Epithelial cell of esophagus (primary cell): ENCODE data around the gene C6orf89.

Experiments used
- DNase-seq: peaks from one replicate; pipeline ENCODE4 v3.0.0; 2010; ENCODE audit warnings: low read depth
- H3K4me3 ChIP-seq: 2 replicates; pipeline ENCODE4 v1.5.1; 2011; ENCODE audit warnings: mild to moderate bottlenecking, low read length, control low read depth
- TF ChIP-seq, protein P1 (sequence below): IDR thresholded peaks from 2 replicates; pipeline ENCODE4 v1.5.1; 2011; ENCODE audit warnings: low read depth, mild to moderate bottlenecking, low read length, control low read depth, inconsistent platforms; ENCODE audit not compliant: insufficient read depth; ENCODE audit errors: missing control alignments

Gene C6orf89

GRCh38 chr6:36862848-36863382 lies 22.8 kb upstream of the C6orf89 start:
- no peak for DNase-seq
- H3K4me3 ChIP-seq = no peak overlapping the region
- TF ChIP-seq, protein P1, sequence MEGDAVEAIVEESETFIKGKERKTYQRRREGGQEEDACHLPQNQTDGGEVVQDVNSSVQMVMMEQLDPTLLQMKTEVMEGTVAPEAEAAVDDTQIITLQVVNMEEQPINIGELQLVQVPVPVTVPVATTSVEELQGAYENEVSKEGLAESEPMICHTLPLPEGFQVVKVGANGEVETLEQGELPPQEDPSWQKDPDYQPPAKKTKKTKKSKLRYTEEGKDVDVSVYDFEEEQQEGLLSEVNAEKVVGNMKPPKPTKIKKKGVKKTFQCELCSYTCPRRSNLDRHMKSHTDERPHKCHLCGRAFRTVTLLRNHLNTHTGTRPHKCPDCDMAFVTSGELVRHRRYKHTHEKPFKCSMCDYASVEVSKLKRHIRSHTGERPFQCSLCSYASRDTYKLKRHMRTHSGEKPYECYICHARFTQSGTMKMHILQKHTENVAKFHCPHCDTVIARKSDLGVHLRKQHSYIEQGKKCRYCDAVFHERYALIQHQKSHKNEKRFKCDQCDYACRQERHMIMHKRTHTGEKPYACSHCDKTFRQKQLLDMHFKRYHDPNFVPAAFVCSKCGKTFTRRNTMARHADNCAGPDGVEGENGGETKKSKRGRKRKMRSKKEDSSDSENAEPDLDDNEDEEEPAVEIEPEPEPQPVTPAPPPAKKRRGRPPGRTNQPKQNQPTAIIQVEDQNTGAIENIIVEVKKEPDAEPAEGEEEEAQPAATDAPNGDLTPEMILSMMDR = peak; percentile 2

DNA sequence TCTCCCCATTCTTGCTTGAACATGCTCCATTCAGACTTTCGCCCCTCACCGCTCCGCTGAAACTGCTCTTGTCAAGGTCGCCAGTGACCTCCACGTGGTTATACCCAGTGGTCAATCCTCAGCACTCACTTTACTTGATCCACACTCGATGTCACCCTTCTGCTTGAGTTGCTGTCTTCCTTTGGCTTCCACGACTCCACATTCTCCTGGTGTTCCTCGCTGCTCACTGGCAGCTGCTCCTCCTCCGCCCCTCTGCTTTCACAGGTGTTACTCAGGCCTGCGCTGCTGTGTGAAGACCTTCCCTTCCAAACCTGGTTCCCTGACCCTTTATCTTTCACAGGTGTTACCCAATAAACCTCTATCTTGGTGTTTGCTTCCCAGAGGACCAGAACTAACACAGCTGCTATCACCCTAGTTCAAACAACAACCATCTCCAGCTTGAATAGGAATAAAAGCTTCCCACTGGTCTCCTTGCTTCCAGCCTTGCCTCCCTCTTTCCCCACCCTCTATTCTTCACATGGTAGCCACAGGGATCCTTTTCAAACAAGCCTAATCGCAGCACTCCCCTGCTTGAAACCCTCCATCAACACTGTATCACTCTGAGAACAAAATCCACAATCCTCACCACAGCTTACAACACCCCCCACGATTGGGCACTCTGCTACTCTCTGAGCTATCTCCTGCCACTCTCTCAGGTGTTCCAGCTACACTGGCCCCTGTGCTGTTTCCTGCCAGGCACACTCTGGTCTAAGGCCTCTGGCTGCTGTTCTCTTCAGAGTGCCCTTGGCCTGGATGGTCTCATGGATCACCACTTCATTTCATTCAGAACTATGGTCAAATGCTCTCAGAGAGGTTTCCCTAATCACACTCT lies 21.8 kb upstream of the C6orf89 start:
- H3K4me3 ChIP-seq = no peak overlapping the region
- TF ChIP-seq, protein P1 = no peak
- DNase-seq = no peak

DNA sequence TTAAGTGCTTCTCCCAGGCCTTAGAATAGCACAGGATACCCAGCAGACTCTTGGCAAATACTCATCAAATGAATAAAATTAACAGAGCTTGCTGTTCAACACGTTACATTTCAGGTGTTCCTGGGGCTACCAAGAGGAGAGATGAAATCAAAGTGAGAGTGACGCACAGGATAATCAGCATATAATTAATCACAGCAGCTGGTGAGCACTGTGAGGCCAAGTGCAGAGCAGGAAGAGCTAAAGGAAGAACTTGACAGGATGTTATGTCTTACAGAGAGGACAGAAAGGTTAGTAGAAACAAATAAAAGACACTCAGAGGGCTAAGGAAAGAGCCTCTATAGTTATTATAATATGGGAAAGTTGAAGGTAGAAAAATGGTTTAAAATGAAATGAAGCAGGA lies 19.9 kb upstream of the C6orf89 start:
- no peak for DNase-seq
- TF ChIP-seq, protein P1 = no peak
- H3K4me3 ChIP-seq = no peak overlapping the region

DNA sequence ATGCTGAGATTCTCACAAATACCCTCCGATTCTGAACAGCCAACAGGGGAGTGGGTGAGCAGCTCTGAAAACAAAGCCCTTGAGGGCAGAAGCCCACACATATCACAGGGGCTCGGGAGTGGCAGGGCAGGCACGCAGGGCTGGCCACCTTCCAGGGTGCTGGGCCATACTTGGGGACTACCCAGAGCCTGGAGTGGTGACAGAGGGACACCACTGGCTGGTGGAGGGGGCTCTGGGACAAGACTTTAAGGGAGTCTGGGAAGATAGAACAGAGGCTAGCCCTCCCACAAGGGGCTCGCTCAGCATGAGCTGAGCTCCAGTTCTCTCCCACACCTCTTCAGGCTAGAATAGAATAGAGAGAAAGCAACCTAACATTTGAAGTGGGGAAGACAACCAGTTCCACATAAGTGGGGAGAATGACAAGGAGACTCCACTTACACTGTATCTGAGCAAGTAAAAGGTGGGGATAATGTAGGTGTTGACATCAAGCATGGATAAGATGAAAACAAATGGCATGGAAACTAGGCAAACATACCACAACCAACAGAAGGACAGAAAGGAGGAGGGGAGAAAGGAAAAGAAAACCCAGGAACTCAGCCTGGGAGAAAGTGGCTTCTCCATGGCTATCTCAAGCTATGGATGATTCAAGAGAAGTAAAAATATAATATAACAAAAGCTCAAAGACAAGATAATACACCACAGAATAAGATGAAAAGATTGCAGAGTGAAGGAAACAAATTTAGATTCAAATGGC lies 18.1 kb upstream of the C6orf89 start:
- no peak overlapping the region for H3K4me3 ChIP-seq
- TF ChIP-seq, protein P1 = no peak
- no peak for DNase-seq

DNA sequence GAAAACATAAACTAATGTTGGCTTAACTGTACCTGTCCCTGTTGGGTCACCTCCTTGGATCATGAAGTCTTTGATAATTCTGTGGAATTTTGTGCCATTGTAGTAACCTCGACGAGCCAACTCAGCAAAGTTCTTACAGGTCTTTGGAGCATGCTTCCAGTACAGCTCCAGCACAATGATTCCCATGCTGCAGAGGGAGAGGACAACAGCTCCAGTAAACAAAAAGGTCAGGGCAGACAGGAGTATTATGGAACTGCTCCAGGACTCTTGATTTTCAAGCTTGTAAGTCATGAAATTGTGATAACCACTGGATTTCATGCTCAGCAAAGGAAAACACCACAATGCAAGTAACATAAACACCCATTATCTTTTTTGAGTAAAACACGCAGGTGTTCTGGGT lies 14.1 kb upstream of the C6orf89 start:
- TF ChIP-seq, protein P1 = no peak
- H3K4me3 ChIP-seq = no peak overlapping the region
- DNase-seq = no peak

GRCh38 chr6:36873115-36873514 lies 12.6 kb upstream of the C6orf89 start:
- TF ChIP-seq, protein P1 = no peak
- DNase-seq = no peak
- no peak overlapping the region for H3K4me3 ChIP-seq
